GM12878 (cell line): ENCODE results near the gene SLC4A5. TPM values are rescaled to one million over a fixed set of nuclear protein-coding genes. Genes with fewer than 3 reads are reported as not detected.

Experiments used
- ATAC-seq: fragments of 200-7000 bp; cut with Tn5 transposase; 3 replicates; pipeline ENCODE4 v1.9.1; 2020; ENCODE audit warnings: mild to moderate bottlenecking, moderate library complexity
- BruUV-seq: library from RNA; stranded (reverse); fragments of 400-500 nt; replicated peaks from 2 replicates; lab custom pipeline; 2021; lab: Mats Ljungman, UMichigan
- CTCF ChIA-PET: fragments of 300-600 bp; sonication (Branson Sonifier 250); formaldehyde crosslinking; extraction: SDS; loops from one replicate; lab custom pipeline; 2021; ENCODE audit warnings: inconsistent platforms; lab: Yijun Ruan, JAX
- POLR2A ChIA-PET: fragments of 350-600 bp; formaldehyde crosslinking; extraction: SDS; loops from one replicate; lab custom pipeline; 2021; ENCODE audit warnings: inconsistent platforms; lab: Charles Lee
- RAD21 ChIA-PET: fragments of 300-600 bp; sonication (Branson Sonifier 250); formaldehyde crosslinking; loops from one replicate; lab custom pipeline; 2023; ENCODE audit warnings: antibody characterized with exemption; ENCODE audit not compliant: unreplicated experiment; lab: Charles Lee
- SMC1A ChIA-PET: fragments of 300-600 bp; sonication (Branson Sonifier 250); formaldehyde crosslinking; loops from one replicate; lab custom pipeline; 2023; ENCODE audit not compliant: unreplicated experiment, uncharacterized antibody; lab: Charles Lee
- DNase-seq: peaks from one replicate; pipeline ENCODE4 v3.0.0-alpha.2; 2011; ENCODE audit warnings: low read depth, low spot score
- FAIRE-seq: peaks from 3 replicates; lab custom pipeline; 2011; peaks lifted over from hg19 to GRCh38; lab: Jason Lieb, UNC
- H2AFZ ChIP-seq: 2 replicates; pipeline ENCODE4 v1.6.0; 2011; ENCODE audit warnings: low read depth, low read length, control low read depth; ENCODE audit not compliant: control insufficient read depth
- H3K27ac ChIP-seq: 2 replicates; pipeline ENCODE4 v1.5.1; 2011; ENCODE audit warnings: control low read depth; ENCODE audit not compliant: control insufficient read depth, insufficient read depth
- H3K27me3 ChIP-seq, 2 experiments: replicated peaks in 1 of 2; 2 replicates each; pipeline versions ENCODE4 v1.6.0 to v1.6.1; 2011; ENCODE audit warnings: low read length in 1 of 2; ENCODE audit not compliant: control insufficient read depth in 2 of 2, insufficient read depth in 2 of 2
- H3K36me3 ChIP-seq, 2 experiments: 2 replicates each; pipeline ENCODE4 v1.5.1; 2011; ENCODE audit warnings: low read length in 1 of 2; ENCODE audit not compliant: control insufficient read depth in 2 of 2, insufficient read depth in 2 of 2
- H3K4me1 ChIP-seq: 2 replicates; pipeline ENCODE4 v1.6.1; 2011; ENCODE audit warnings: mild to moderate bottlenecking, low read length, moderate library complexity, mixed read lengths; ENCODE audit not compliant: control insufficient read depth, insufficient read depth
- H3K4me2 ChIP-seq: 2 replicates; pipeline ENCODE4 v1.6.0; 2011; ENCODE audit warnings: control low read depth; ENCODE audit not compliant: control insufficient read depth, insufficient read depth
- H3K4me3 ChIP-seq: fragments of 200-600 bp; sonication (generic); 2 replicates; pipeline ENCODE4 v1.5.1; 2016
- H3K79me2 ChIP-seq: 2 replicates; pipeline ENCODE4 v1.6.0; 2011; ENCODE audit warnings: low read length; ENCODE audit not compliant: control insufficient read depth, insufficient read depth
- H3K9ac ChIP-seq: 2 replicates; pipeline ENCODE4 v1.8.0; 2011; ENCODE audit warnings: low read length, control low read depth, mixed read lengths; ENCODE audit not compliant: control insufficient read depth, insufficient read depth
- H3K9me3 ChIP-seq: replicated peaks from 3 replicates; pipeline ENCODE4 v1.5.1; 2011; ENCODE audit warnings: mild to moderate bottlenecking, low read length; ENCODE audit not compliant: control insufficient read depth, insufficient read depth
- H4K20me1 ChIP-seq: 2 replicates; pipeline ENCODE4 v1.6.0; 2011; ENCODE audit not compliant: control insufficient read depth, insufficient read depth
- ATF3 ChIP-seq: IDR thresholded peaks from 2 replicates; pipeline ENCODE4 v1.6.1; 2011; ENCODE audit warnings: low read depth, mild to moderate bottlenecking, low read length, moderate library complexity, borderline replicate concordance; ENCODE audit errors: extremely low read depth
- CHD4 ChIP-seq: fragments of 200-600 bp; sonication (generic); IDR thresholded peaks from 2 replicates; pipeline ENCODE4 v1.6.1; 2016; ENCODE audit warnings: mild to moderate bottlenecking
- CUX1 ChIP-seq: IDR thresholded peaks from 2 replicates; pipeline ENCODE4 v1.6.1; 2012; ENCODE audit warnings: improper control_type of control experiment, low read depth, low read length; ENCODE audit not compliant: insufficient replicate concordance
- E2F8 ChIP-seq: fragments of 450-650 bp; IDR thresholded peaks from 2 replicates; pipeline ENCODE4 v1.6.1; 2018; ENCODE audit warnings: mild to moderate bottlenecking, low read depth, moderate library complexity; ENCODE audit not compliant: partially characterized antibody
- GATAD2B ChIP-seq: fragments of 450-650 bp; conservative IDR thresholded peaks from 2 replicates; pipeline ENCODE4 v1.6.1; 2017; ENCODE audit warnings: low read depth, mild to moderate bottlenecking, moderate library complexity
- HDGF ChIP-seq: fragments of 450-650 bp; IDR thresholded peaks from 2 replicates; pipeline ENCODE4 v1.6.1; 2016; ENCODE audit warnings: antibody characterized with exemption
- JUND ChIP-seq: IDR thresholded peaks from 2 replicates; pipeline ENCODE4 v1.6.1; 2012; ENCODE audit warnings: low read depth, mild to moderate bottlenecking, low read length, improper control_type of control experiment, moderate library complexity
- MYB ChIP-seq: fragments of 150-350 bp; IDR thresholded peaks from 2 replicates; pipeline ENCODE4 v1.6.1; 2014; ENCODE audit warnings: mild to moderate bottlenecking, low read depth, low read length, borderline replicate concordance
- NRF1 ChIP-seq: conservative IDR thresholded peaks from 2 replicates; pipeline ENCODE4 v1.6.1; 2011; ENCODE audit warnings: mild to moderate bottlenecking, low read depth, low read length, improper control_type of control experiment
- RAD51 ChIP-seq: fragments of 450-650 bp; IDR thresholded peaks from 2 replicates; pipeline ENCODE4 v1.6.1; 2016; ENCODE audit warnings: moderate library complexity, mild to moderate bottlenecking, inconsistent platforms
- SKIL ChIP-seq: fragments of 450-650 bp; IDR thresholded peaks from 2 replicates; pipeline ENCODE4 v1.6.1; 2017; ENCODE audit warnings: mild to moderate bottlenecking, low read depth, inconsistent platforms; ENCODE audit not compliant: poor library complexity, severe bottlenecking
- TCF3 ChIP-seq: IDR thresholded peaks from 2 replicates; pipeline ENCODE4 v1.6.1; 2012; ENCODE audit warnings: low read depth, mild to moderate bottlenecking, low read length, borderline replicate concordance; ENCODE audit not compliant: insufficient read depth
- ZNF24 ChIP-seq: fragments of 450-650 bp; IDR thresholded peaks from 2 replicates; pipeline ENCODE4 v1.6.1; 2017; ENCODE audit warnings: antibody characterized with exemption, mild to moderate bottlenecking
- WGBS: methylation state at CpG from one replicate; pipeline ENCODE4 v1.1.6; 2016; ENCODE audit warnings: low lambda C conversion rate; ENCODE audit not compliant: insufficient replicate concordance, insufficient coverage; ENCODE audit errors: missing lambda C conversion rate; 5-methylcytosine and 5-hydroxymethylcytosine counted together
- in situ Hi-C: fragments of 300-500 bp; cut with MboI; formaldehyde crosslinking; loops from 9 replicates; pipeline ENCODE4 v1.14.3; 2018; ENCODE audit warnings: mixed read lengths
- intact Hi-C: fragments of 100-400 bp; cut with micrococcal nuclease; formaldehyde crosslinking; loops from one replicate; pipeline ENCODE4 v1.14.2; 2022; ENCODE audit not compliant: unreplicated experiment
- polyA plus RNA-seq, 11 experiments: library from polyadenylated mRNA; depleted of rRNA in 4 of 11; unstranded in 6 of 11; stranded (reverse) in 5 of 11; fragments of >200 nt; fragmentation: Nextera tagmentation in 4 of 11; fragmentation: Illumina TruSeq in 1 of 11; extraction: Ambion mirVana in 4 of 11; extraction: Trizol in 1 of 11; gene quantifications; 1 replicate in 1 of 11; 2 replicates in 10 of 11; pipeline versions ENCODE4 v1.2.1 to v1.2.3, GENCODE V29; 2011 to 2016; ENCODE audit warnings: inconsistent platforms in 2 of 11, missing spikeins in 2 of 11, low read depth in 1 of 11
- total RNA-seq, 4 experiments: library from RNA; depleted of rRNA in 3 of 4; stranded (reverse); fragments of >200 nt in 3 of 4; fragmentation: Illumina TruSeq in 1 of 4; extraction: Trizol in 1 of 4; gene quantifications; 2 replicates each; pipeline versions ENCODE4 v1.2.1 to v1.2.3, GENCODE V29; 2013 to 2021

Gene SLC4A5
- total and polyA plus RNA-seq, 10 of the 15 experiments (the other 5 are each of a cell fraction or from before 2014, with no cell fraction given) = 0.15 to 4.7 (median 1.6) TPM

- Histone ChIP-seq H2AFZ (no peak overlapping the region), H3K79me2 (no peaks in the 10 kb centered on the region), H3K9ac (peak overlapping the region; percentile 28; the same call in 1 of the 2 replicates), H3K27me3 (no peaks in the 10 kb centered on the region), H3K36me3 (no peaks in the 10 kb centered on the region), H3K9me3 (no peaks in the 10 kb centered on the region), H3K4me1 (peaks cover 19% of the 10 kb centered on the region), H3K27ac (peak overlapping the region; percentile 75), H4K20me1 (no peaks in the 10 kb centered on the region), H3K4me3 (peak overlapping the region; percentile 50; the same call in 1 of the 2 replicates), H3K4me2 (peak overlapping the region; percentile 93)
- intact Hi-C loops = no loop called here
- ChIA-PET RAD21 (no interaction called here), SMC1A (interaction anchor here (0.6 to 2.0 kb wide), 5 partner anchors 30 to 151 kb away, joined by 3 to 4 read pairs (median 3); no protein-coding TSS in a partner anchor), POLR2A (interaction anchor here (1.0 kb wide), 1 partner anchor 10 kb away, joined by 4 read pairs; no protein-coding TSS in a partner anchor), CTCF (interaction anchor here (1.0 to 1.6 kb wide), 2 partner anchors 40 to 45 kb away, joined by 3 to 9 read pairs; no protein-coding TSS in a partner anchor)
- in situ Hi-C loops = no loop called here
- no peak; the same call in 2 of the 3 replicates for ATAC-seq
- BruUV-seq = no TSS peak
- FAIRE-seq = no peak
- DNase-seq = no peak
- WGBS = 79% methylated on average over 3 of the region's 3 CpGs
- TF ChIP-seq GATAD2B (no peak), CUX1 (no peak), ZNF24 (no peak), E2F8 (no peak), SKIL (no peak), NRF1 (no peak), TCF3 (no peak), RAD51 (no peak), JUND (no peak), CHD4 (no peak), ATF3 (no peak), MYB (no peak), HDGF (no peak)
Measured at GRCh38 chr2:74290066-74290465, 53.1 kb downstream of the SLC4A5 start.
